ENCODE data around the gene SERPINF2. TPM values are rescaled to one million over a fixed set of nuclear protein-coding genes. Genes with fewer than 3 reads are reported as not detected.

SERPINF2 gene
- under 0.01 TPM in 1 of 2 replicates, not detected in the other for total RNA-seq

GRCh38 chr17:1742371-1743087 is at the start of gene SERPINF2:
Gene SERPINF2 (plus strand): TSS chr17:1742871. CDS start chr17:1744996, 2,125 bp downstream.

GRCh38 chr17:1709971-1710806 is 32.5 kb upstream of the SERPINF2 start, which contains the start of gene TLCD2:
Gene TLCD2 (minus strand): TSS chr17:1710377. CDS start chr17:1710242, 135 bp downstream.

GRCh38 chr17:1724351-1724868 is 18.3 kb upstream of the SERPINF2 start, which contains the start of gene WDR81:
Gene WDR81 (plus strand): TSS chr17:1724704. CDS start chr17:1724960, 256 bp downstream.

Other genes starting within 250 kb of the SERPINF2 start
- 15.6 and 22.0 TPM in 2 replicates for gene INPP5K, start 226.3 kb upstream of the SERPINF2 start, total RNA-seq
- gene PITPNA, start 180.1 kb upstream of the SERPINF2 start, total RNA-seq: 16.2 and 18.7 TPM in 2 replicates
- gene SLC43A2, start 114.0 kb upstream of the SERPINF2 start, total RNA-seq: 2.2 and 3.3 TPM in 2 replicates
- 0.20 TPM in 1 of 2 replicates, not detected in the other for gene SCARF1, start 97.1 kb upstream of the SERPINF2 start, total RNA-seq
- 4.0 and 6.1 TPM in 2 replicates for gene RILP, start 93.0 kb upstream of the SERPINF2 start, total RNA-seq
- 131 and 150 TPM in 2 replicates for gene PRPF8, start 58.0 kb upstream of the SERPINF2 start, total RNA-seq
- gene TLCD2, start 32.5 kb upstream of the SERPINF2 start, total RNA-seq: 0.98 and 1.5 TPM in 2 replicates
- gene WDR81, start 18.2 kb upstream of the SERPINF2 start, total RNA-seq: 46.9 and 47.4 TPM in 2 replicates
- gene SERPINF1, start 19.2 kb downstream of the SERPINF2 start, total RNA-seq: 72.1 and 268 TPM in 2 replicates
- 9.2 and 13.1 TPM in 2 replicates for gene SMYD4, start 87.0 kb downstream of the SERPINF2 start, total RNA-seq
- gene RPA1, start 87.1 kb downstream of the SERPINF2 start, total RNA-seq: 19.0 and 20.6 TPM in 2 replicates

All from subcutaneous preadipocyte (primary cell).